Stimulated activated CD4-positive, alpha-beta T cell treated with anti-CD3 and anti-CD28 coated beads, Interleukin-15, amount 100 ng/mL, for 24 hours (primary cell): ENCODE measurements around the gene EARS2.
A peak's percentile ranks its signal among the peaks of the same experiment; 100 is the strongest.
"Not testable (repeated sequence)": the region's sequence is repeated elsewhere in the genome, so short reads cannot be mapped to it uniquely, and the experiment has no call there.

Source experiments
- DNase-seq: peaks from one replicate; pipeline ENCODE4 v3.0.0-alpha.2; 2020

The EARS2 gene

DNA sequence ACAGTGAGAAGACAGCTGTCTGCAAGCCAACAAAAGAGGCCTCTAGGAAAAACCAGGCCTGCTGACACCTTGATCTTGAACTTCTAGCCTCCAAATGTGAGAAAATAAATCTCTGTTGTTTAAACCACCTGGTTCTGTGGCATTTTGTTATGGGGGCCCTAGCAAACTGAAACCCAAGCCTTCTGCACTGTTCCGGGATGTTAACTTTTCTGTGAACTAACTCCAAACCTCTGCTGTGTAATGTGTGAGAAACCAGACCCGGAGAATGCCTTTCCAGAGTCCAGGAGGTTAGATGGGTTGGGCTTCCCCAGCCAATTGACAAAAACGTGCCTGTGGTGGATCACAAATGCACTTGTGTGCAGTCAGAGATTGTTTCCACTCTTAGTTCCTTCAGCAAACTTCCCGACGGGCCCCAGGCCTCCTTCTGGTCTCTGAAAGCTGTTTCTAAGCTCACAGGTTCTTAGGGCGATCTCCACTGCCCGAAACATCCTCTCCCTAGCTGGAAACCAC, 33.2 kb downstream of the EARS2 start:
- DNase-seq, result no peak

- no peak for DNase-seq
Observed at GRCh38 chr16:23523321-23523720, 33.8 kb downstream of the EARS2 start.

DNA sequence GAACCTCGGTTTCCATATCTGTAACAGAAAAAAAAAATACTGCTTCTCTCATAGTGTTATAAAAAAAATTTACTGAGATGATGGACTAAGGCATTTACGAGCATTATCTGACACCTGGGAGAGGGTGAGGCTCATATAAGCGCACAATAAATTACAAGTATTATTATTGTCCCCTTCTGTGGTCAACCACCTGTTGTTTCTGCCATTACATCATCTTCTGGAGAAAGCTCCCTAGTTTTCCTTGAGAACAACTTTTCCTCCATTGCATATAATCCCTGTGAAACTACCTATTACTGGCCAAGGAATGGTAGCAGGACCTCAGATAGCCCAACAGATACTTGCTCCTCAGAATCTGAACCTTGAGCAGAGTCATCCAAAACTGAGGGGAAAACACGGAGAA, 35.2 kb downstream of the EARS2 start:
- DNase-seq, result no peak

- no peak for DNase-seq
Observed at GRCh38 chr16:23521037-23521743, 36.0 kb downstream of the EARS2 start.

GRCh38 chr16:23520500-23520899, 36.6 kb downstream of the EARS2 start:
- no peak for DNase-seq

- DNase-seq, result no peak
Observed at GRCh38 chr16:23519282-23519681, 37.9 kb downstream of the EARS2 start.

DNA sequence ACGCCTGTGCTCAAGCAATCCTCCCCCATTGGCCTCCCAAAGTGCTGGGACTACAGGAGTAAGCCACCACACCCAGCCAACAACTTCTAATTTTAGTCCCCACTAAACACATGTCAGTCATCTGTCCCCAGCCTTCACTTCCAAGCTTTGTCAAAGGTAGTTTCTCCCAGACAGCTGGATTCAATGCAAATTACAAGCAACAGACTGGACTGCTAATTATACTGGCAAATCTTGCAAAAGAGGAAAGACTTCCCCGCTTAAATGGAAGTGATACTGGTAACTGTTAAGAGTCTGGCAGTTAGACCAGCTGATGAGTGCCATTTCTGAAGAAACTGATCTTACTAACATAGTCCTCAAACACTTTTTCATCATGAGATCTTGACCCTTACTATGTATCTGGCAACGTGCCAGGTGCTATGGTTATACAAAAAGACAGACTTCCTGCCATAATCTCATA, 38.7 kb downstream of the EARS2 start:
- DNase-seq, result no peak

GRCh38 chr16:23516366-23517137, 40.6 kb downstream of the EARS2 start:
- no peak for DNase-seq

DNA sequence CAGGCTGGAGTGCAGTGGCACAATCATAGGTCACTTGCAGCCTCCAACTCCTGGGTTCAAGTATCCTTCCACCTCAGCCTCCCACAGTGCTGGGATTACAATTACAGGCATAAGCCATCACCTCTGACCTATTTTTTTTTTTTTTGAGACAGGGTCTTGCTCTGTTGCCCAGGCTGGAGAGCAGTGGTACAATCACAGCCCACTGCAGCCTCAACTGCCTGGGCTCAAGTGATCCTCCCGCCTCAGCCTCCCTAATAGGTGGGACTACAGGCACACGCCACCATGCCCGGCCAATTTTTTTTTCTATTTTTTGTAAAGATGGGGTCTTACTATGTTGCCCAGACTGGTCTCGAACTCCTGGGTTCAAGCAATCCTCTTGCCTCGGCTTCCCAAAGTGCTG, 41.3 kb downstream of the EARS2 start:
- DNase-seq, result no peak

GRCh38 chr16:23514381-23515152, 42.6 kb downstream of the EARS2 start:
- peak; percentile 37 for DNase-seq

- DNase-seq, result no peak
Observed at GRCh38 chr16:23512168-23512695, 44.9 kb downstream of the EARS2 start.

- DNase-seq, result no peak
Observed at GRCh38 chr16:23511731-23512130, 45.4 kb downstream of the EARS2 start.

DNA sequence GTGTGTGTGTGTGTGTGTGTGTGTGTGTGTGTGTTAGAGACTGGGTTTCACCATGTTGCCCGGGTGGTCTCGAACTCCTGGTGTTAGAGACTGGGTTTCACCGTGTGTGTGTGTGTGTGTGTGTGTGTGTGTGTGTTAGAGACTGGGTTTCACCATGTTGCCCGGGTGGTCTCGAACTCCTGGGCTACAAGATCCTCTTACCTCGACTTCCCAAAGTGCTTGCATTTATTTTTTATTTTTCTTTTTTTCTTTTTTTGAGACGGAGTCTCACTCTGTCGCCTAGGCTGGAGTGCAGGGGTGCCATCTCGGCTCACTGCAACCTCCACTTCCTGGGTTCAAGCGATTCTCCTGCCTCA, 46.3 kb downstream of the EARS2 start:
- DNase-seq, result not testable (repeated sequence)

- peak; percentile 84 for DNase-seq
Observed at GRCh38 chr16:23510164-23510914, 46.8 kb downstream of the EARS2 start, which contains the start of gene GGA2. TSS of gene GGA2 (minus strand) at chr16:23510494. CDS start at chr16:23510411, 83 bp downstream.

DNA sequence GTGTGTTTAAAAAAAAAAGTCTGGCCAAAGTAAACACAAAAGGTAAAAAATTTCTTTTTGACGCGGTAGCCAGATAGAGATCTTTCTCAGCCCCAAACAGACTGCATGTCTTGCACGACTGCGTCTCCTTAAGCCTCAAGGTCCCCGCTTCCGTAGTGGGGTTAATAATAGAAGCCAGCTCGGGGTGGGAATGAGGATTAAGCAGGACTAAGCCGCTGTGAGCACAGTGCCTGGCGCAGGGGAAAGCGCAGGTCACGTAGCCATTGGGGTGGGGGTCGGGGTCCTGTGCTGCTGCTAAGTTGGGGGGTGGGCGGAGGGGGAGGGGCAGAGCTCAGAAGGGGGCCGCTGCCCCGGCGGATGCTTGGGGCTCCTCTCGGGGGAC, 47.4 kb downstream of the EARS2 start:
- DNase-seq, result peak; percentile 35

DNA sequence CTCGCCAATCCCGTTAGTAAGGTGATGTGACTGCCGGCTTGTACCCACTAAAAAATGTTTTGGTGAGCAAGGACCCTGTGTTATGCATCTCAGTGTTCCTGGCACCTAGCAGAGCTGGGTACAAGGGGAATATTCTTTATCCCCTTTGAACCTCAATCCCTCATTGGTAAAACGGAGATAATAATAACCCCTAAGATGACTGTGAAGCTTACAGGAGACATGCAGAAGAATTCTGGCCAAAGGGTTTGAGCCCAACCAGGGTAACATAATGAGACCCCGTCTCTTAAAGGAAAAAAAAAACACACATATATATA, 47.8 kb downstream of the EARS2 start:
- no peak for DNase-seq

- DNase-seq, result no peak
Observed at GRCh38 chr16:23508589-23509440, 48.3 kb downstream of the EARS2 start.

GRCh38 chr16:23506606-23506994, 50.5 kb downstream of the EARS2 start:
- no peak for DNase-seq

- DNase-seq, result no peak
Observed at GRCh38 chr16:23505671-23506605, 51.2 kb downstream of the EARS2 start.

DNA sequence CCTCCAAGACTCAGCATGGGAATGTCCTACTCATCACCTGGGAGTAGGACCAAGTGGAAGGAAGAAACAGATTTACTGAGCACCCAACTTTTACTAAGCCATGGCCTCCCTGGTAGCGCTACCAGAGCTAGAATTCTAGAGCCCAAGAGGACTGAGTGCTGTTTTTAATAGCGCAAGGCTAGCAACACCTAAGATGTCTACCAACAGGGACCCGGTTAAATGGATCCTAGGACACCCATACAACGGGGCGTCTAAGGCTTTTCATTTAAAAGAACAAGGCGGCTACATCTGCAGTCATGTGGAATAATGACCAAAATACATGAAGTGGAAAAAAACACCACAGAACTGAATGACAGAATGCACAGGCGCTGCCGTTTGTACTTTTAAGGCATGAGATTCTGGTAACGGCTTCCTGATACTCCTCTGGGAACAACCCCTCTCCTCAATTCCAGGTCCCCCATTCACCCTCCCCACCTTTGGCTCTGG, 51.9 kb downstream of the EARS2 start:
- no peak for DNase-seq
